Spleen (tissue), 7 donors: ENCODE measurements around the gene PLSCR5.

Experiments
- CTCF ChIP-seq, 11 experiments: fragments of 200-600 bp in 7 of 11; fragments of 450-650 bp in 4 of 11; sonication (generic) in 4 of 11; IDR thresholded peaks in 8 of 11; conservative IDR thresholded peaks in 3 of 11; 1 replicate in 7 of 11; 2 replicates in 4 of 11; pipeline versions ENCODE4 v1.4.0 to v1.8.0; 2016 to 2021; ENCODE audit warnings: antibody characterized with exemption in 11 of 11, inconsistent platforms in 4 of 11, mild to moderate bottlenecking in 1 of 11
- POLR2A ChIP-seq, 3 donors: fragments of 450-650 bp; IDR thresholded peaks; one replicate each; pipeline ENCODE4 v1.5.1; 2017; ENCODE audit warnings: antibody characterized with exemption in 3 of 3, mild to moderate bottlenecking in 1 of 3
- POLR2AphosphoS5 ChIP-seq, 3 donors: sonication (generic); formaldehyde crosslinking; IDR thresholded peaks; one replicate each; pipeline ENCODE4 v1.5.1; 2017; ENCODE audit warnings: antibody characterized with exemption in 3 of 3
- donor health status: DM: no; HTN: no; CAD: no; lungs with moderate emphysema.
- donor health status: DM: no; HTN: no; CAD: no.
- donor health status: DM: no; HTN: no; CAD: no.

DNA sequence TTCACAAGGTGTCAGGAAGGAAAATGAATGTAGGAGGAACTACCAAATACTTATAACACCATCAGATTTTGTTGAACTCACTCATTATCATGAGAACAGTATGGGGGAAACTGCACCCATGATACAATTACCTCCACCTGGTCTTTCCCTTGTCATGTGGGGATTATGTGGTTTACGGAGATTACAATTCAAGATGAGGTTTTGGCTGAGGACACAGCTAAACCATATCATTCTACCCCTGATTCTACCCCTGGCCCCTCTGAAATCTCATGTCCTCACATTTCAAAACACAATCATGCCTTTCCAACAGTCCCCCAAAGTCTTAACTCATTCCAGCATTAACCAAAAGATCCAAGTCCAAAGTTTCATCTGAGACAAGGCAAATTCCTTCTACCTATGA lies 43.7 kb downstream of the PLSCR5 start:
- TF ChIP-seq CTCF (IDR thresholded peaks at IDR 0.05 in 8 of 11, conservative IDR thresholded peaks at IDR 0.05 in 3 of 11), result no peak
- no peak for TF ChIP-seq POLR2A (IDR thresholded peaks at IDR 0.05)
- no peak for TF ChIP-seq POLR2AphosphoS5 (IDR thresholded peaks at IDR 0.05)
